Esophagus muscularis mucosa (tissue), 4 donors: ENCODE results near the gene ABCA3. TPM values are rescaled to one million over a fixed set of nuclear protein-coding genes. Genes with fewer than 3 reads are reported as not detected.

ENCODE experiments used
- DNase-seq: peaks from one replicate; pipeline ENCODE4 v3.0.0-alpha.2; 2017; ENCODE audit errors: extremely low spot score
- H3K27ac ChIP-seq, 4 donors: fragments of 200-600 bp; sonication (generic); replicated peaks in 1 of 4; 1 replicate in 3 of 4; 2 replicates in 1 of 4; pipeline ENCODE4 v1.5.1; 2016 to 2019; ENCODE audit warnings: mild to moderate bottlenecking in 1 of 4
- H3K27me3 ChIP-seq, 4 donors: fragments of 200-600 bp; sonication (generic); one replicate each; pipeline versions ENCODE4 v1.5.1 to v1.6.0; 2016 to 2019
- H3K36me3 ChIP-seq, 4 donors: fragments of 200-600 bp; sonication (generic); one replicate each; pipeline ENCODE4 v1.5.1; 2016 to 2019
- H3K4me1 ChIP-seq, 4 donors: fragments of 200-600 bp; sonication (generic); one replicate each; pipeline ENCODE4 v1.5.1; 2016 to 2019
- H3K4me3 ChIP-seq, 4 donors: fragments of 200-600 bp; sonication (generic); 1 replicate in 2 of 4; 2 replicates in 2 of 4; pipeline ENCODE4 v1.5.1; 2016 to 2019; ENCODE audit warnings: mild to moderate bottlenecking in 4 of 4, moderate library complexity in 1 of 4
- H3K9me3 ChIP-seq, 4 donors: fragments of 200-600 bp; sonication (generic); 1 replicate in 3 of 4; 2 replicates in 1 of 4; pipeline ENCODE4 v1.5.1; 2016 to 2019
- EP300 ChIP-seq: sonication (generic); formaldehyde crosslinking; IDR thresholded peaks from one replicate; pipeline ENCODE4 v1.6.1; 2017; ENCODE audit warnings: antibody characterized with exemption
- POLR2A ChIP-seq: fragments of 450-650 bp; IDR thresholded peaks from one replicate; pipeline ENCODE4 v1.6.1; 2017; ENCODE audit warnings: antibody characterized with exemption, moderate library complexity, mild to moderate bottlenecking, low read depth
- POLR2AphosphoS5 ChIP-seq, 2 donors: sonication (generic); formaldehyde crosslinking; IDR thresholded peaks; one replicate each; pipeline ENCODE4 v1.6.1; 2017; ENCODE audit warnings: antibody characterized with exemption in 2 of 2
- WGBS: methylation state at CpG from one replicate; pipeline ENCODE4 v1.1.5; 2018; 5-methylcytosine and 5-hydroxymethylcytosine counted together
- intact Hi-C: fragments of 100-400 bp; cut with DNase I; formaldehyde crosslinking; loops from one replicate; pipeline ENCODE4 v1.15.1; 2023
- total RNA-seq, 4 donors: library from RNA; depleted of rRNA; stranded (reverse); fragments of >200 nt; gene quantifications; one replicate each; pipeline versions ENCODE4 v1.1.0 to v1.2.1, GENCODE V29; 2016
- TF ChIP-seq, protein P1 (sequence below), 3 experiments: fragments of 200-600 bp in 2 of 3; fragments of 450-650 bp in 1 of 3; sonication (generic) in 2 of 3; IDR thresholded peaks; one replicate each; pipeline ENCODE4 v1.5.1; 2017 to 2019; ENCODE audit warnings: antibody characterized with exemption in 3 of 3, mild to moderate bottlenecking in 2 of 3, moderate library complexity in 1 of 3

ABCA3 gene
- total RNA-seq, 4 donors from 2014 or later, result 10.4 to 30.7 (median 18.1) TPM

DNA sequence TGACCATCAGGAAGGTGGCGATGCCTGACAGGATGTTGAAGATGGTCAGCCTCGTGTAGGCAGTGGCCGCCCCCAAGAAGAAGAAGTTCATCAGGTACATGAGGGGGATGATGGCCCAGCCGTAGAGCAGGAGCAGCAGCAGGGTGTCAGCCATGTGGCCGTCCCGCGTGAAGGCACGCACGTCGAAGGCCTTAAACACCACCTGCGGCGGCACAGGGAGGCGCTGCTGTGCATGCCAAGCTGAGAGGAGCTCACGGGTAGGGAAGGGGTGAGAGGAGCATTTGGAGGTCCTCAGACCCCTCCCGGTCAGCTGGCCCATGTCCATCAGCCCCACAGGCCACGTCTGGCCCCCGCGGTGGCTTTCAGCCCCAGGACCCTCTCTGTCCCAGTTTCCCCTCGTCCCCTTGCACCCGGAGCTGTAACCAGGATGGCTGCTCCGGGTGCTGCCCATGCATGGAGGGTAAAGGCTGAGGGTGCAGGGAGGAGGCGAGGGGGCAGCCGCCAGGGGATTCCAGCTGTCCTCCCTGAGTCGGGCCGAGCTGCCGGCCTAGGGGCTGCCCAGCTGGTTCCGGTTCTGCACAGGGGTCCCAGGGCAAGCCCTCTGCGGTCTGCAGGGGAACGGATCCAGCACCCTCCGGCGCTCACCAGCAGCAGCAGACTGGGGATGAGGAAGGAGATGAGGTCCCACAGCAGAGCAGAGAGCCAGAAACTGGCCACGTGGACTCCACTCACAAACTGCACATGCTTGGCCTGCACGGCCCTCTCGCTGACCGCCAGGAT lies 55.5 kb downstream of the ABCA3 start:
- Histone ChIP-seq H3K36me3 (peaks cover 11 to 92% (median 82%) of the 10 kb centered on the region in 4 donors), H3K27ac (no peak overlapping the region), H3K9me3 (no peaks in the 10 kb centered on the region), H3K27me3 (no peaks in the 10 kb centered on the region), H3K4me3 (no peak overlapping the region), H3K4me1 (no peaks in the 10 kb centered on the region)
- 90% methylated on average over 28 of the region's 35 CpGs for WGBS
- TF ChIP-seq, protein P1, sequence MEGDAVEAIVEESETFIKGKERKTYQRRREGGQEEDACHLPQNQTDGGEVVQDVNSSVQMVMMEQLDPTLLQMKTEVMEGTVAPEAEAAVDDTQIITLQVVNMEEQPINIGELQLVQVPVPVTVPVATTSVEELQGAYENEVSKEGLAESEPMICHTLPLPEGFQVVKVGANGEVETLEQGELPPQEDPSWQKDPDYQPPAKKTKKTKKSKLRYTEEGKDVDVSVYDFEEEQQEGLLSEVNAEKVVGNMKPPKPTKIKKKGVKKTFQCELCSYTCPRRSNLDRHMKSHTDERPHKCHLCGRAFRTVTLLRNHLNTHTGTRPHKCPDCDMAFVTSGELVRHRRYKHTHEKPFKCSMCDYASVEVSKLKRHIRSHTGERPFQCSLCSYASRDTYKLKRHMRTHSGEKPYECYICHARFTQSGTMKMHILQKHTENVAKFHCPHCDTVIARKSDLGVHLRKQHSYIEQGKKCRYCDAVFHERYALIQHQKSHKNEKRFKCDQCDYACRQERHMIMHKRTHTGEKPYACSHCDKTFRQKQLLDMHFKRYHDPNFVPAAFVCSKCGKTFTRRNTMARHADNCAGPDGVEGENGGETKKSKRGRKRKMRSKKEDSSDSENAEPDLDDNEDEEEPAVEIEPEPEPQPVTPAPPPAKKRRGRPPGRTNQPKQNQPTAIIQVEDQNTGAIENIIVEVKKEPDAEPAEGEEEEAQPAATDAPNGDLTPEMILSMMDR (IDR thresholded peaks at IDR 0.05), result no peak
- no peak for DNase-seq
- intact Hi-C loops, result no loop called here

DNA sequence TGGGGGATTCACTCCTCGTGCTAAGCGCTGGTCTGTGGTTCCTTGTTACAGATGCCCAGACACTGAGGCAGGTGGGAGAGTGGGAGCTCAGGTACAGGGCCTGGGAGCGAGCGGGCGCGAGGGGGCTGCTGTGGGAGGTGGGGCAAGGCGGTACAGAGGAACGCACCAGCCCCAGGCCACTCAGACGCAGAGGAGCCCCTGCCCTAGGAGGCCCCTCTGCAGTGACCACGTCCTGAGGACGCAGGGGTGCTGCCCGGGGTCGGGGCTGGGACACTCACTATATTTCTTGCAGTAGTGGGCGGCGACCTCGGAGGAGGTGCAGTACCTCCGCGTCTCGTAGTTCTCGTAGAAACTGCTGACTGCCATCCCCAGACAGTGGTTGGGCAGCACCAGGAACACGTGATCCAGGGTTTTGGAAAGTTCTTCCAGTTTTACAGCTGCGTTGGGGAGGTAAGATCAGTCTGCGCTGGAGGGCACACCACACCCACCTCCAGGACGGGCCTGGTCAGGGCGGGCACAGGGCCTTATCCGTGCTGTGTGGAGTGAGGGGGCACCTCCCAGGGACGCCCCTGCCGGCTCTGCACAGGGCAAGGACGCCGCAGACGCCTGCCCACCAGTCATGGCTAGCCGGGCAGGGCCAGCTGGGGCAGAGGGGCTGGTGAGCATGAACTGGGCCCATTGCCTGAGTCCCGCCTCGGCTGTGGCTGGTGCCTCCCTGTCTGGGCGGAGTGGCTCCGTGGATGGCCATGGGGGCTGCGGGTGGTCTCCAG lies 56.3 kb downstream of the ABCA3 start:
- H3K4me1 ChIP-seq, result no peaks in the 10 kb centered on the region
- no peak for TF ChIP-seq EP300
- TF ChIP-seq, protein P1 (IDR thresholded peaks at IDR 0.05), result no peak
- no peak for TF ChIP-seq POLR2AphosphoS5 (IDR thresholded peaks at IDR 0.05)
- no peak for TF ChIP-seq POLR2A
- intact Hi-C loops, result no loop called here
- no peak for DNase-seq
- H3K4me3 ChIP-seq, result no peak overlapping the region
- H3K27ac ChIP-seq, result no peak overlapping the region
- WGBS, result 89% methylated on average over 20 of the region's 37 CpGs
- no peaks in the 10 kb centered on the region for H3K27me3 ChIP-seq
- H3K9me3 ChIP-seq, result no peaks in the 10 kb centered on the region
- H3K36me3 ChIP-seq, result peaks cover 11 to 92% (median 77%) of the 10 kb centered on the region in 4 donors

DNA sequence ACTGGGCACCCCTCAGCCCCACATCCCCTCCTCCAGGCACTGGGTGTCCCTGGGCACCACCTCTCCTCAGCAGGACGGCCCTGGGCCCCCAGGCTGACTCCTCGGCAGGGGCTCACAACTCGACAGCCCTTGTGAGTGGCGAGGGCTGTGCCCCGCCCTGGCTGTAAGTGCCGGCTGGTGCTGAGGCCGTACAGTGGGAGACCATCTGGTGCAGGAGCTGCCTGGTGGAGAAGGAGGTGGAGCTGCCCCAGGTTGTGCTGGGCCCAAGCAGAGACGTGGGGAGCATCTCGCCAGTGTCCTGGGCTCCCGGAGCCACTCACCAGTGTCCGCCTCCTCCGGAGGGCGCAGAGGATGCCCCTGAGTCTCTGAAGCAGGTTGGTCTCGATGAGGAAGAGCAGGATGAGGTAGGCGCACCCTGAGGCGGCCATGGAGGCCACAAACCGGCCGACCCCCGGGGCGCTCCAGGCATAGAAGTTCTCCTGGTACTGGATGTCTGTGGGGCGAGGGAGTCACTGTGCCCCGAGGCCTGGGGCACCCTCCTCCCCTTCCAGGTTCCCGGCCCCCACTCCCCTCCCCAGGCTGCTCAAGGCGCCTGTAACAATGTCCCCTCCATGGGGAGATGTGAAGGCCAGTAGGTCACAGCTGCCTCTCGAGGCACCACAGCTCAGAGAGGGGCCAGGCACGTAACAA lies 57.5 kb downstream of the ABCA3 start:
- TF ChIP-seq, protein P1 (IDR thresholded peaks at IDR 0.05), result no peak
- no peak for TF ChIP-seq EP300
- TF ChIP-seq POLR2AphosphoS5 (IDR thresholded peaks at IDR 0.05), result no peak
- no peak for TF ChIP-seq POLR2A
- Histone ChIP-seq H3K4me1 (no peaks in the 10 kb centered on the region), H3K36me3 (peaks cover 11 to 92% (median 74%) of the 10 kb centered on the region in 4 donors), H3K27me3 (no peaks in the 10 kb centered on the region), H3K9me3 (no peaks in the 10 kb centered on the region), H3K4me3 (no peak overlapping the region), H3K27ac (no peak overlapping the region)
- DNase-seq, result no peak
- 88% methylated on average over 16 of the region's 26 CpGs for WGBS
- intact Hi-C loops, result no loop called here

DNA sequence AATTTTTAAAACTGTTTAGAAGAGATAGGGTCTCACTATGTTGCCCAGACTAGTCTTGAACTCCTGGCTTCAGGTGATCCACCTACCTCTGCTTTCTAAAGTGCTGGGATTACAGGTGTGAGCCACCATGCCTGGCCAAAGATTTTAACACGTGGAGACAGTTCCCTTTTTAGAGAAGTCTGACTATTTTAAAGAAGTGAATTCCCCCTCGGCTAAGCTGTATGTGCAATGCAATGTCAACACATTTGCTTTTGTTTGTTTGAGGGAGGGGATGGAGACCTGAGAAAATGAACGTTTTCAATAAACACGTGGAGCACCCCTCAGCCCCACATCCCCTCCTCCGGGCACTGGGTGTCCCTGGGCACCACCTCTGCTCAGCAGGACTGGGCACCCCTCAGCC lies 58.3 kb downstream of the ABCA3 start:
- no peak for DNase-seq
- 73% methylated on average over 5 of the region's 5 CpGs for WGBS
- no peaks in the 10 kb centered on the region for H3K9me3 ChIP-seq
- H3K4me3 ChIP-seq, result no peak overlapping the region
- H3K27me3 ChIP-seq, result no peaks in the 10 kb centered on the region
- H3K27ac ChIP-seq, result no peak overlapping the region
- no peak for TF ChIP-seq EP300
- no peak for TF ChIP-seq POLR2A
- TF ChIP-seq POLR2AphosphoS5 (IDR thresholded peaks at IDR 0.05), result no peak
- TF ChIP-seq, protein P1 (IDR thresholded peaks at IDR 0.05), result no peak
- H3K36me3 ChIP-seq, result peaks cover 13 to 92% (median 76%) of the 10 kb centered on the region in 4 donors
- no peaks in the 10 kb centered on the region for H3K4me1 ChIP-seq
- intact Hi-C loops, result no loop called here
